ENCODE measurements around the gene PELI1. TPM values are rescaled to one million over a fixed set of nuclear protein-coding genes. Genes with fewer than 3 reads are reported as not detected.

PELI1 gene
- total RNA-seq, 1 experiment from 2014 or later = 61.0 TPM

GRCh38 chr2:64112016-64112415 lies 32.2 kb downstream of the PELI1 start:
- no peak for DNase-seq
- H3K14ac ChIP-seq (ENCODE audit: insufficient read depth, low read length) = no peak overlapping the region
- Mint-ChIP-seq H3K36me3 (ENCODE audit: insufficient read depth in 1 of 3, low read depth in 3 of 3) (peaks cover 6 to 16% (median 12%) of the 10 kb centered on the region in 3 experiments; a peak in 6 of 7 replicates), H3K27ac (no peak overlapping the region), H3K9me3 (no peaks in the 10 kb centered on the region), H3K4me1 (peaks cover 23 to 33% of the 10 kb centered on the region in 2 experiments), H3K27me3 (ENCODE audit: low read depth) (no peaks in the 10 kb centered on the region), H3K4me3 (no peak overlapping the region)
- peaks cover 13% of the 10 kb centered on the region for H3K79me1 ChIP-seq (ENCODE audit: insufficient read depth, low read depth, low read length, poor library complexity, severe bottlenecking)
- H3K18ac ChIP-seq (ENCODE audit: insufficient read length, low read depth, low read length) = no peak overlapping the region
- H3K23ac ChIP-seq (ENCODE audit: insufficient read length, low read depth, low read length) = no peak overlapping the region
- H3K9ac ChIP-seq (ENCODE audit: extremely low read depth, insufficient read length, low read length) = no peak overlapping the region
- no peak overlapping the region for H3K4ac ChIP-seq (ENCODE audit: low read depth, low read length)
- no peak overlapping the region for H4K5ac ChIP-seq (ENCODE audit: insufficient read length, low read depth, low read length)
- no peak for TF ChIP-seq CTCF (conservative IDR thresholded peaks at IDR 0.05)
- no peak overlapping the region for H2BK20ac ChIP-seq (ENCODE audit: low read depth, low read length, poor library complexity, severe bottlenecking)
- no peak overlapping the region for H3K4me2 ChIP-seq (ENCODE audit: insufficient read depth, insufficient read length, low read length)
- no peak overlapping the region for H2AK5ac ChIP-seq (ENCODE audit: insufficient read length, low read length)
- no peak overlapping the region for H3K56ac ChIP-seq (ENCODE audit: insufficient read length, low read depth, low read length)
- H4K20me1 ChIP-seq (ENCODE audit: control insufficient read depth, insufficient read depth, insufficient read length) = no peaks in the 10 kb centered on the region
- H3T11ph ChIP-seq (ENCODE audit: low read length) = no peak overlapping the region
- no CpG with 5 or more reads among the region's 4 CpGs for WGBS (ENCODE audit: extremely low coverage, insufficient read length, low lambda C conversion rate)
- H4K91ac ChIP-seq (ENCODE audit: insufficient read length, low read depth, low read length) = no peak overlapping the region
- H3K9me3 ChIP-seq (ENCODE audit: control insufficient read depth, low read depth, low read length) = no peaks in the 10 kb centered on the region
- no peaks in the 10 kb centered on the region; the same call in 1 of the 2 replicates for H3K4me1 ChIP-seq (ENCODE audit: insufficient read depth, low read length)
- H4K8ac ChIP-seq (replicated peaks; ENCODE audit: insufficient read length, low read depth, low read length) = no peak overlapping the region
- no peaks in the 10 kb centered on the region for H3K23me2 ChIP-seq (ENCODE audit: insufficient read length, low read depth, low read length, poor library complexity, severe bottlenecking)
- no peaks in the 10 kb centered on the region for H3K27me3 ChIP-seq (ENCODE audit: insufficient read depth, low read length)
- no peak overlapping the region for H2AFZ ChIP-seq (ENCODE audit: low read length)
- H2BK5ac ChIP-seq (ENCODE audit: insufficient read length, low read length) = no peak overlapping the region
- H3K79me2 ChIP-seq (ENCODE audit: insufficient read depth, low read length) = peaks cover 12% of the 10 kb centered on the region; the same call in 1 of the 2 replicates
- H2BK15ac ChIP-seq (ENCODE audit: low read depth, low read length) = no peak overlapping the region
- no peak overlapping the region for H2BK12ac ChIP-seq (ENCODE audit: insufficient read length, low read depth, low read length)
- no peak overlapping the region for H3K27ac ChIP-seq (ENCODE audit: insufficient read length, low read depth, low read length)
- no peak overlapping the region for H2BK120ac ChIP-seq (ENCODE audit: low read depth, low read length, poor library complexity, severe bottlenecking)

All from H9 (cell line).